ENCODE results near the gene CSF1R.

The CSF1R gene

GRCh38 chr5:150131461-150131860 lies 45.1 kb upstream of the CSF1R start:
- DNase-seq (ENCODE audit: extremely low read depth, low read depth): no peak
- no peak for TF ChIP-seq CTCF (IDR thresholded peaks at IDR 0.05; ENCODE audit: low read depth, low read length)

GRCh38 chr5:150130493-150130922 lies 44.2 kb upstream of the CSF1R start:
- no peak for DNase-seq (ENCODE audit: extremely low read depth, low read depth)
- no peak for TF ChIP-seq CTCF (IDR thresholded peaks at IDR 0.05; ENCODE audit: low read depth, low read length)

GRCh38 chr5:150129813-150130492 lies 43.6 kb upstream of the CSF1R start:
- TF ChIP-seq CTCF (IDR thresholded peaks at IDR 0.05; ENCODE audit: low read depth, low read length): peak; percentile 94
- no peak for DNase-seq (ENCODE audit: extremely low read depth, low read depth)

GRCh38 chr5:150129454-150129812 lies 43.1 kb upstream of the CSF1R start:
- DNase-seq (ENCODE audit: extremely low read depth, low read depth): no peak
- TF ChIP-seq CTCF (IDR thresholded peaks at IDR 0.05; ENCODE audit: low read depth, low read length): no peak

GRCh38 chr5:150126921-150127265 lies 40.5 kb upstream of the CSF1R start:
- no peak for DNase-seq (ENCODE audit: extremely low read depth, low read depth)
- no peak for TF ChIP-seq CTCF (IDR thresholded peaks at IDR 0.05; ENCODE audit: low read depth, low read length)

- no peak for TF ChIP-seq CTCF (IDR thresholded peaks at IDR 0.05; ENCODE audit: low read depth, low read length)
- no peak for DNase-seq (ENCODE audit: extremely low read depth, low read depth)
These were observed 40.0 kb upstream of the CSF1R start for GRCh38 chr5:150126199-150126920.

GRCh38 chr5:150125334-150125733 lies 39.0 kb upstream of the CSF1R start:
- TF ChIP-seq CTCF (IDR thresholded peaks at IDR 0.05; ENCODE audit: low read depth, low read length): no peak
- DNase-seq (ENCODE audit: extremely low read depth, low read depth): no peak
